GM21390 (cell line): ENCODE data around the gene B3GALT4.

Experiments
- ATAC-seq: cut with Tn5 transposase; IDR thresholded peaks from one replicate; pipeline ENCODE4 v1.9.1; 2021; ENCODE audit not compliant: unreplicated experiment

Gene B3GALT4

DNA sequence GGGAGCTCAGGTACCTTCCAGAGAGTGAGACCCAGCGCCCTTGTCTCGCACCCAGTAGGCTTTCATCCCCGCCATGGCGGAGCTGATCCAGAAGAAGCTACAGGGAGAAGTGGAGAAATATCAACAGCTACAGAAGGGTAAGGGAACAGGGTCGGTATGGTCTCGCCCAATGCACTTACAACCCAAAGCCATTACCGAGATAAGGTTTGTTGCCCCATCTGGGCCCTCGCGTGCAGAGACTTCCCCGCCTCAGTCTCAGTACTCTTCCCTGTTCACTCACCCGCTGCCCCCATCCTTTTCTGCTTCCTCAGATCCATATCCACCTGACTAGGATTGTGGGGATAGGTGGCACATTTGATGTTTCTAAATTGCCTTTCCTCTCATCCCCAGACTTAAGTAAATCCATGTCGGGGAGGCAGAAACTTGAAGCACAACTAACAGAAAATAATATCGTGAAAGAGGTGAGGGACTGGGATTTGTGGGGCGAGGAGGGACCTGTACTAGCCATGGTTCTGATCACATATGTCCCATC is 12.9 kb downstream of the B3GALT4 start:
- ATAC-seq: no peak

GRCh38 chr6:33290459-33290858 is 13.5 kb downstream of the B3GALT4 start:
- no peak for ATAC-seq

GRCh38 chr6:33292996-33293682 is 16.2 kb downstream of the B3GALT4 start:
- ATAC-seq: no peak

- no peak for ATAC-seq
These were observed 17.3 kb downstream of the B3GALT4 start for GRCh38 chr6:33294086-33294823.

- ATAC-seq: no peak
These were observed 18.9 kb downstream of the B3GALT4 start for GRCh38 chr6:33295621-33296369.

DNA sequence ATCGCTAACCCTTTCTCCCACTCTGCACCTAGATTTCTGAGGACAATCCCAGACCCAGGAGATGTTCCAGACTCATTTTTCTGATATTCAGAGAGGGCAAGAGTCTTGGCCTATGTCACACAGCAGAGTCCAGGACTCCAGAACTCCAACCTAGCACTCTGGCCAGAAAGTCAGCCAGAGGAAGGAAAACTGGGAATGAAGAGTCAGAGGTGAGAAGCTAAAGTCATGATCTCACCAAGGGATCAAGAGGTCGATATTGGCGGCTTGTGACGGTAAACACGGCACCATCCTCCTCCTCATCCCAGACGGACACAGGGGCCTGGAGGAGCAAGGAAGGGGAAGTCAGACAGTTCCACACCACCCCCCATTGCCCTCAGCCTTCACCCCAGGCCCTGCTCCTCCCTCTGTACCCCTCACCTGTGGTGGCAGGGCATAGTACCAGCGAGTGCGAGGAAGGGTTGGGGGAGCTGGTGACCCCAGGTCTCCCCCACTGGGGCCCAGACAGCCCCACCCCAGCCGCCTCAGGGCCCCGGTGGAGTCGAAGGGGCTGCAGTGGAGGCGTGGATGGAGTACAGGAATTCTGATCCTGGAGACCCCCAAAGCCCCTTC is 20.0 kb downstream of the B3GALT4 start:
- ATAC-seq: no peak

- ATAC-seq: no peak
These were observed 20.6 kb downstream of the B3GALT4 start for GRCh38 chr6:33297406-33297955.

DNA sequence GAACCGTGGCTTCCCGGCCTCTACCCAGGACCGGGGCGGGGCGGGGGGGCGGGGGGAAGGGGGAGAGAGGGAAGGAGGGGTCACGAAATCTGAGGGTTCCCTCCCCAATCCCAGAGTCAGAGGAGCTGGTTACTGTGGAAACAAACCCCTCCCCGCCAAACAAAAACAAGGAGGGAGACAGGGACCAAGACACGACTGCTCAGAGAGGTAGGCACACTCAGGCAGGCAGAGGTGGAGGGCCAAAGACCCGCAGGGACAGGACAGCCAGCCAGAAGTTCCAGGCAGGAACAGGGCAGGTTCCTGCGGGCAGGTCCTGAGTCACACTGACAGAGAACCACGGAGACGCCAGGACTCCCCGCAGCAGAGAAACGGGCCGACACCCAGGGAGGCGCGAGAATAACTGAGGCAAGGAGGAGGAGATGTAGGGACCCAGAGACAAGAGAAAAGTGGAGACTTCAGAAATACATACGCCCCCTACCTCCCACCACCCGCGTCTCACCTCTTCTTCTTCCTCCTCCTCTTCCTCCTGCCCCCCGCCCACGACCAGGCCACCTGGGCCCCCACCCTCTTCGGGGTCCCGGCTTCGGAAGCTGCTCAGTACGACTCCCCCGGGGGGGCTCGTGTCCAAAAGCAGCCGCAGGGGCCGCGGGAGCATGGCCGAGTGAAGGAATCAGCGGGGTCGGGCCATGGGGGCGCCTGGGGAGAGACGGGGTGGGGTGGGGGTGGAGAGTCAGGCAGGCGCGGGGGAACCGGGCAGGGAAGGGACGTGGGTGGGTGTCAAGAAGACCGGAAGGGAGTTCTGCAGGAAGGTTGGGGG is 21.2 kb downstream of the B3GALT4 start:
- ATAC-seq: no peak

GRCh38 chr6:33298773-33299236 is 21.9 kb downstream of the B3GALT4 start, which contains the start of gene RGL2:
RGL2 (minus strand) TSS chr6:33298942; CDS start chr6:33298610, 332 bp downstream.
- no peak for ATAC-seq

GRCh38 chr6:33299237-33299944 is 22.5 kb downstream of the B3GALT4 start:
- ATAC-seq: peak; percentile 63

DNA sequence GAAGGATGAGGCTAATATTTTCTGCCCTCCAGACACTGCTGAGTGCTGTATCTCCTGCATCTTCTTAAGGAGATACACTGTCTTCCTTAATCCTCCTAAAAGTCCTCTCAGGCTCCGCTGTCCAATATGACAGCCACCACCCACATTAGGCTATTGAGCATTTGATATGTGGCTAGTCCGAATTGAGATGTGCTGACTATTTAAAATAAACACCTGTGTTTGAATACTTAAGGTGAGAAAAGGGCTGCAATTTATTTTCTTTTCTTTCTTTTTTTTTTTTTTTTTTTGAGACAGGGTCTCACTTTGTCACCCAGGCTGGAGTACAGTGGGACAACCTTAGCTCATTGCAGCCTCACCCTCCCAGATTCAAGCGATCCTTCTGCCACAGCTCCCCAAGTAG is 25.0 kb downstream of the B3GALT4 start:
- ATAC-seq: no peak

DNA sequence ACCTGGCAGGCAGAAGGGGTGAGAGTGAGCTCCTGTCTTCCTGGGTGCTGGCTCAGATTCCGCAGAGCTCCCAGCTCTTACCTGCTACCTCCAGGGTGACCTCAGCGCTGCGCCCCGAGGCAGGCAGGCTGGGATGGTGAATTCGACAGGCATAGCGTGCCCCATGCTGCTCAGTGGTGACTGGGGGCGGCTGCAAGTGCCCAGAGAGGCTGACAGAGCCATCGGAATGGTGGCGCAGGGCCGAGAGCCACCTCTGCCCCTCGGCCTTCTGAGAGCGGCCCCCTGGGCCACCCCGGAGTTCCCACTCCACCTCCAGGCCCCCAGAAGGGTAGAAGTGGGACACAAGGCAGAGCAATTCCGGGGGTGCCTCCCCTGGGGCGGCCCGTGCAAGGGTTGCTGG is 27.3 kb downstream of the B3GALT4 start:
- ATAC-seq: no peak

DNA sequence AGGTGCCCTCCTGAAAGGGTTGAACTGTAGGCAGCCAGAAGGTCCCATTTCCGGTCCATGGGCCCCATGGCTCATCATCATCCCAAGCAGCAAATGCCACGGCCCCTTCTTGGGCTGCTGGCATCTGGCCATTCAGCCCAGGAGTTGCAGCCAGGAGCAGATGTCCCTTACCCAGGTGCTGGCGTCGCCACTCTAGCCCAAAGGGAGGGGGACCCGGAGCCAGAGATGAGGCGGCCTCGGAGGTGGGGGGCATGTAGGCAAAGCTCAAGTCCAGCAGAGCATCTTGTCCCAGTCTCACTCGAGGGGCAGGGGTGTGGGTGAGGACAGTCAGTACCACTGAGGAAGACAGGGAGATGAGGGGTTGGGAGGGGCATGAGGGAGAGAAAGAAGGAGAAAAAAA is 28.1 kb downstream of the B3GALT4 start:
- ATAC-seq: no peak

DNA sequence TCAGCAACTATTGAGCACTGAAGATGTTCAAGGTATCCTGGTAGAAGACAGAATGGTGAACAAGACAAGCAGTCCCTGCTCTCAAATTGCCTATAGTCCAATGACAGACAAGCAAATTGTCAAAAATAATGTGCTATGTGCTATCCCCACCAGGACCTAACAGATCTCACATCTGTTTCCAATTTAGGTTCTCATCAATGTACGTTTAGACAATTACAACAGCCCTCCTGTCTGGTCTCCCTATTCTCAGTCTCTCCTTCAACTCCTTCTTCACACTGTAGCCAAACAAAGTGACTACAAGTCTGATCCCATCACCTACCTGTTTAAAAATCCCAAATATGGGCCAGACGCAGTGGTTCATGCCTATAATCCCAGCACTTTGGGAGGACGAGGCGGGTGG is 29.4 kb downstream of the B3GALT4 start:
- ATAC-seq: no peak

DNA sequence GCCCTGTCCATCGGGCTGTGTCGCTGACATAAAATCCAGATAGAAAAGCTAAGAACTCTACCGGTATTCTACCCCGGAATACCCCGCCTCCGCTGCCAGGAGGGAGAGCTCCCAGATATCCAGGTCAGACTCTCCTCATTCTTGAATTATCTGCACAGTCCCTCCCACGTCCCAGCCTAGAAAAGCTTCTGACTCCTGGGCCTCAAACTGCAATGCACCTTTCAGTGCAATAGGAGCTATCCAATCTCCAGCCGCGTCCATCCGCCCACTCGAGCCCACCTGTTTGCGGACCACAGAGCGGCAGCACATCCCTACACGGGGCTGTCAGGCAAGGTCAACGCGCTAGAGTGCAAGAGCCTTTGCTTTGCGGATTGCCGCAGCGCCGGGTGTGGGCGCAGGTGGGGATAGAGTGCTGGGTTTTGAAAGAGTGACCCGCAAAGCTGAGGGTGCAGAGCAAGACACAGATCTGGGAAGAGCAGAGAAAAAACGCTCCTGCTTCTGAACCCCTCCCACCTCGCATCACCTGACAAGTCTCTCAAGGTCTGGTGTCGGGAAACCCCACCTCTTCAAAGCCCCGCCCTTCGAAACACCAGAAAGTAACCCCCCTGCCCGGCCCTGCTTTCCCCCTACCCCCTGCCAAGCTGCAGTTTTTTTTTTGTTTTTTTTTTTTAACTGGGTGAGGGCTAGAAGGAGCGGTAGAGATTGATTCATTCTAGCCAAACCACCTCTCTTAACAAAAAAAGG is 35.6 kb downstream of the B3GALT4 start:
- ATAC-seq: no peak

GRCh38 chr6:33313105-33313708 is 36.3 kb downstream of the B3GALT4 start:
- no peak for ATAC-seq

DNA sequence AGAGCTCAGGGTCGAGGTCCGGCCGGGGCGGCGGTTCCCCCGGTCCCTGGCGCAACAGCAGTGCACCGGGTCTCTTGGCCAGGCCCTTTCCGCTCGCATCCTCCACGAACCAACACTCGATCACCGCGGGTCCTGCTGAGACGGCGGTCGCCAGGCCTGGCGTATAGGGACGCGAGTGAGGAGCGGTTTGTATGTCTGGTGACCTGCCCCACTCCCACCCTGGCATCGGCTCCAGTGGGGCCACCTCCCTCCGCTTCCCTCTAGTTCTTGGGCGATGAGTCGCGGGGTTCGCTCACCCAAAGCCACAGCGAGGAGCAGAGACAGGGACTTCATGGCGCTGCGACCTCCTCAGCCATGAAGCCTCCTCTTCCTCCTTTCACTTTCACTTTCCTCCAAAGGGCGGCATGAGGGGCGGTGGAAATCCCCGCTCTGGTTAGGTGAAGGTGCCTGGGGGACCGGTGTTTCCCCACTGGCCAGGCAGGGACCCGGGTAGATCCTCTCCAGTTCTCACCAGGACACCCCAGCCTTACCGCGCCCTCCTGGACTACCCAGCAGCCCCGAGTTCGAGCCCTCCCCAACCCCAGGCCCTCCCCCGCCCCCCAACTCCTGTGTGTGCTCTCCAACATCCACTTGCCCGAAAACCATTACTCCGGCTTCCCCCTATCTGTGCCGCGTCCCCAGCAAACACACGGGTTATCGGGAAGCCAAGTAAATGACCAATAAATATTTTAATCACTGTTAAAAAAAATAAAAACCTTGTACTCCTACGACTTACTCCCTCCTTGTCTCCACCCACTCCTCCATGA is 37.0 kb downstream of the B3GALT4 start, which contains the start of gene TAPBP:
TSS of gene TAPBP (minus strand) at position 370 of the 806 bp plus-strand sequence. CDS start at position 333, 37 bp downstream.
- ATAC-seq: peak; percentile 36
